Dedifferentiated amniotic fluid mesenchymal stem cell (primary cell): Measurements from ENCODE around the gene MATCAP1.

Experiments used
- DNase-seq: peaks from one replicate; pipeline ENCODE4 v3.0.0-alpha.2; 2016; ENCODE audit errors: extremely low spot score

MATCAP1 gene

GRCh38 chr16:67208154-67208896, 24.6 kb upstream of the MATCAP1 start:
- no peak for DNase-seq

GRCh38 chr16:67207249-67208091, 23.7 kb upstream of the MATCAP1 start:
- no peak for DNase-seq

GRCh38 chr16:67206838-67207248, 23.1 kb upstream of the MATCAP1 start:
- no peak for DNase-seq

GRCh38 chr16:67206129-67206837, 22.5 kb upstream of the MATCAP1 start:
- no peak for DNase-seq

- no peak for DNase-seq
These were observed 20.3 kb upstream of the MATCAP1 start for GRCh38 chr16:67204076-67204475.

- DNase-seq: no peak
These were observed 19.3 kb upstream of the MATCAP1 start for GRCh38 chr16:67202956-67203493.

- no peak for DNase-seq
These were observed 18.7 kb upstream of the MATCAP1 start for GRCh38 chr16:67202426-67202825.

- DNase-seq: no peak
These were observed 17.9 kb upstream of the MATCAP1 start for GRCh38 chr16:67201411-67202345.

GRCh38 chr16:67200491-67200890, 16.7 kb upstream of the MATCAP1 start:
- no peak for DNase-seq

GRCh38 chr16:67199808-67200198, 16.0 kb upstream of the MATCAP1 start:
- DNase-seq: no peak

- DNase-seq: no peak
These were observed 15.4 kb upstream of the MATCAP1 start, which contains the start of gene ELMO3 for GRCh38 chr16:67199011-67199807. TSS of gene ELMO3 (plus strand) at chr16:67199131. CDS start at chr16:67199327, 196 bp downstream.

GRCh38 chr16:67198238-67198734, 14.5 kb upstream of the MATCAP1 start:
- DNase-seq: no peak

GRCh38 chr16:67197704-67198103, 13.9 kb upstream of the MATCAP1 start:
- no peak for DNase-seq

GRCh38 chr16:67196881-67197280, 13.1 kb upstream of the MATCAP1 start:
- DNase-seq: no peak

GRCh38 chr16:67195676-67196075, 11.9 kb upstream of the MATCAP1 start:
- DNase-seq: no peak

- DNase-seq: no peak
These were observed 10.5 kb upstream of the MATCAP1 start for GRCh38 chr16:67194260-67194659.

GRCh38 chr16:67193536-67193935, 9.8 kb upstream of the MATCAP1 start:
- DNase-seq: no peak

GRCh38 chr16:67192781-67193361, 9.1 kb upstream of the MATCAP1 start:
- no peak for DNase-seq

- DNase-seq: peak; percentile 87
These were observed 8.4 kb upstream of the MATCAP1 start, which contains the start of gene E2F4 for GRCh38 chr16:67191995-67192681. TSS of gene E2F4 (plus strand) at chr16:67192155. CDS start at chr16:67192228, 73 bp downstream.
